WTC11 (cell line): ENCODE data around the gene ID3. TPM values are rescaled to one million over a fixed set of nuclear protein-coding genes. Genes with fewer than 3 reads are reported as not detected.

Experiments
- ARID4B ChIP-seq: sonication (generic); formaldehyde crosslinking; IDR thresholded peaks from 2 replicates; pipeline ENCODE4 v1.8.0; 2023; ENCODE audit warnings: missing genetic modification reagents, mild to moderate bottlenecking, borderline replicate concordance
- ATF6 ChIP-seq: sonication (generic); formaldehyde crosslinking; IDR thresholded peaks from 2 replicates; pipeline ENCODE4 v1.8.1; 2023; ENCODE audit warnings: mild to moderate bottlenecking, missing genetic modification reagents
- FOXJ3 ChIP-seq: sonication (generic); formaldehyde crosslinking; IDR thresholded peaks from 2 replicates; pipeline ENCODE4 v1.9.0; 2021; ENCODE audit warnings: missing genetic modification reagents, mild to moderate bottlenecking, borderline replicate concordance
- GRHL2 ChIP-seq: fragments of 250-450 bp; sonication (Bioruptor Pico); IDR thresholded peaks from 2 replicates; pipeline ENCODE4 v1.8.0; 2022; ENCODE audit warnings: mild to moderate bottlenecking, moderate library complexity; ENCODE audit not compliant: insufficient replicate concordance, severe bottlenecking
- MAX ChIP-seq: sonication (generic); formaldehyde crosslinking; IDR thresholded peaks from 2 replicates; pipeline ENCODE4 v1.8.0; 2022; ENCODE audit warnings: mild to moderate bottlenecking, missing genetic modification reagents
- MLX ChIP-seq: sonication (generic); formaldehyde crosslinking; IDR thresholded peaks from 2 replicates; pipeline ENCODE4 v1.8.1; 2023; ENCODE audit warnings: mild to moderate bottlenecking, missing genetic modification reagents, moderate library complexity
- PRDM15 ChIP-seq: sonication (generic); formaldehyde crosslinking; IDR thresholded peaks from 2 replicates; pipeline ENCODE4 v1.8.0; 2022; ENCODE audit warnings: missing genetic modification reagents
- SMAD3 ChIP-seq: sonication (generic); formaldehyde crosslinking; IDR thresholded peaks from 2 replicates; pipeline ENCODE4 v1.8.0; 2022; ENCODE audit warnings: missing genetic modification reagents, mild to moderate bottlenecking, borderline replicate concordance
- SOX15 ChIP-seq: fragments of 250-450 bp; sonication (Bioruptor Pico); IDR thresholded peaks from 2 replicates; pipeline ENCODE4 v1.9.0; 2021; ENCODE audit warnings: mild to moderate bottlenecking
- SP1 ChIP-seq: sonication (generic); formaldehyde crosslinking; conservative IDR thresholded peaks from 2 replicates; pipeline ENCODE4 v1.8.1; 2022; ENCODE audit warnings: missing genetic modification reagents
- TEAD4 ChIP-seq: sonication (generic); formaldehyde crosslinking; IDR thresholded peaks from 2 replicates; pipeline ENCODE4 v1.8.0; 2022; ENCODE audit warnings: mild to moderate bottlenecking, missing genetic modification reagents
- ZMAT4 ChIP-seq: fragments of 250-450 bp; sonication (Bioruptor Pico); IDR thresholded peaks from 2 replicates; pipeline ENCODE4 v1.9.0; 2021; ENCODE audit warnings: mild to moderate bottlenecking
- ZNF532 ChIP-seq: fragments of 250-450 bp; sonication (Bioruptor Pico); IDR thresholded peaks from 2 replicates; pipeline ENCODE4 v1.9.0; 2021; ENCODE audit warnings: mild to moderate bottlenecking, borderline replicate concordance
- ZSCAN18 ChIP-seq: fragments of 250-450 bp; sonication (Bioruptor Pico); IDR thresholded peaks from 2 replicates; pipeline ENCODE4 v2.1.2; 2022; ENCODE audit warnings: mild to moderate bottlenecking, moderate library complexity
- total RNA-seq: library from RNA; stranded (reverse); gene quantifications from 3 replicates; pipeline ENCODE4 v1.2.3, GENCODE V29; 2021

Gene ID3
- total RNA-seq, 1 experiment from 2014 or later, result 168 TPM

- TF ChIP-seq ZSCAN18 (CRISPR knock-in tag), result no peak
- TF ChIP-seq SP1 (CRISPR knock-in tag), result peak; percentile 51; the same call in 1 of the 2 replicates
- 0 out of 2 replicates have a peak, but pooled peaks have one; percentile 51 for TF ChIP-seq ARID4B (CRISPR knock-in tag)
- no peak for TF ChIP-seq ZNF532
- TF ChIP-seq ZMAT4 (CRISPR knock-in tag), result no peak
- no peak for TF ChIP-seq GRHL2
- TF ChIP-seq MAX (CRISPR knock-in tag), result peak; percentile 58; the same call in 1 of the 2 replicates
- TF ChIP-seq PRDM15 (CRISPR knock-in tag), result no peak
- no peak for TF ChIP-seq ATF6 (CRISPR knock-in tag)
- no peak for TF ChIP-seq MLX (CRISPR knock-in tag)
- TF ChIP-seq TEAD4 (CRISPR knock-in tag), result peak; percentile 34; the same call in 1 of the 2 replicates
- TF ChIP-seq SOX15, result no peak
- TF ChIP-seq SMAD3, result 0 out of 2 replicates have a peak, but pooled peaks have one; percentile 31
- TF ChIP-seq FOXJ3 (CRISPR knock-in tag), result no peak
Measured at GRCh38 chr1:23598424-23598823, 39.1 kb upstream of the ID3 start (continued).
